B cell (primary cell): ENCODE results near the gene IARS1. TPM values are rescaled to one million over a fixed set of nuclear protein-coding genes. Genes with fewer than 3 reads are reported as not detected.

Source experiments
- ATAC-seq: fragments of 200-7000 bp; cut with Tn5 transposase; one replicate; pipeline ENCODE4 v1.10.0; 2021; ENCODE audit warnings: low read depth, mild to moderate bottlenecking, moderate number of reproducible peaks, moderate library complexity
- CTCF ChIA-PET: fragments of 350-600 bp; sonication (Branson Sonifier 250); formaldehyde crosslinking; loops from one replicate; lab custom pipeline; 2021; ENCODE audit warnings: antibody characterized with exemption, inconsistent platforms; lab: Charles Lee
- POLR2A ChIA-PET: fragments of 350-600 bp; sonication (Branson Sonifier 250); formaldehyde crosslinking; loops from one replicate; lab custom pipeline; 2021; ENCODE audit warnings: antibody characterized with exemption; lab: Charles Lee
- DNase-seq: peaks from one replicate; pipeline ENCODE4 v3.0.0; 2013
- H2AFZ ChIP-seq: 2 replicates; pipeline ENCODE4 v1.6.1; 2012; ENCODE audit warnings: mild to moderate bottlenecking, low read depth, low read length; ENCODE audit not compliant: insufficient read depth, poor library complexity, severe bottlenecking
- H3K27ac ChIP-seq, 2 donors: 1 replicate in 1 of 2; 2 replicates in 1 of 2; pipeline ENCODE4 v1.5.1; 2012 to 2013; ENCODE audit warnings: low read length in 2 of 2, mild to moderate bottlenecking in 2 of 2, moderate library complexity in 1 of 2
- H3K27me3 ChIP-seq, 4 experiments: fragments of 200-600 bp in 1 of 4; sonication (generic) in 1 of 4; replicated peaks in 1 of 4; 1 replicate in 2 of 4; 2 replicates in 2 of 4; pipeline versions ENCODE4 v1.6.1 to v1.7.0; 2013 to 2016; ENCODE audit warnings: low read length in 3 of 4, mild to moderate bottlenecking in 2 of 4, mixed read lengths in 1 of 4, moderate library complexity in 1 of 4; ENCODE audit not compliant: insufficient read depth in 4 of 4, control insufficient read depth in 3 of 4; ENCODE audit errors: control extremely low read depth in 1 of 4
- H3K36me3 ChIP-seq, 2 experiments: replicated peaks in 1 of 2; 1 replicate in 1 of 2; 2 replicates in 1 of 2; pipeline versions ENCODE4 v1.6.1 to v1.7.1; 2013; ENCODE audit warnings: low read length in 1 of 2; ENCODE audit not compliant: insufficient read depth in 2 of 2, control insufficient read depth in 1 of 2; ENCODE audit errors: control extremely low read depth in 1 of 2, extremely low read depth in 1 of 2
- H3K4me1 ChIP-seq, 2 donors: fragments of 200-600 bp in 1 of 2; sonication (generic) in 1 of 2; 1 replicate in 1 of 2; 2 replicates in 1 of 2; pipeline versions ENCODE4 v1.5.1 to v1.6.1; 2013 to 2017; ENCODE audit warnings: low read length in 2 of 2; ENCODE audit not compliant: control insufficient read depth in 2 of 2, insufficient read depth in 2 of 2
- H3K4me2 ChIP-seq: replicated peaks from 2 replicates; pipeline ENCODE3; 2012; ENCODE audit warnings: mild to moderate bottlenecking, low read depth, low read length; ENCODE audit not compliant: poor library complexity, severe bottlenecking
- H3K4me3 ChIP-seq, 5 experiments: fragments of 200-600 bp in 1 of 5; sonication (generic) in 1 of 5; 1 replicate in 3 of 5; 2 replicates in 2 of 5; pipeline versions ENCODE4 v1.5.1 to v1.7.0; 2011 to 2016; ENCODE audit warnings: low read length in 4 of 5, mild to moderate bottlenecking in 4 of 5, low read depth in 2 of 5, control low read depth in 1 of 5, moderate library complexity in 1 of 5; ENCODE audit not compliant: insufficient read depth in 1 of 5; ENCODE audit errors: control extremely low read depth in 1 of 5, extremely low read depth in 1 of 5
- H3K79me2 ChIP-seq: fragments of 200-600 bp; sonication (generic); one replicate; pipeline ENCODE4 v1.6.0; 2016; ENCODE audit warnings: low read length; ENCODE audit not compliant: control insufficient read depth, insufficient read depth
- H3K9ac ChIP-seq: fragments of 200-600 bp; sonication (generic); 2 replicates; pipeline ENCODE4 v1.6.1; 2017; ENCODE audit warnings: mild to moderate bottlenecking, low read length, moderate library complexity
- H3K9me3 ChIP-seq, 3 donors: one replicate each; pipeline versions ENCODE4 v1.6.1 to v1.7.1; 2013; ENCODE audit warnings: low read length in 2 of 3; ENCODE audit not compliant: control insufficient read depth in 2 of 3, insufficient read depth in 1 of 3; ENCODE audit errors: control extremely low read depth in 1 of 3
- H4K20me1 ChIP-seq: 2 replicates; pipeline ENCODE4 v1.6.0; 2012; ENCODE audit warnings: mild to moderate bottlenecking, low read length; ENCODE audit not compliant: insufficient read depth, control insufficient read depth, poor library complexity, severe bottlenecking
- H3K27ac Mint-ChIP-seq: one replicate; pipeline ENCODE4 v1.8.0; 2021; ENCODE audit warnings: mixed read lengths
- H3K27me3 Mint-ChIP-seq: one replicate; pipeline ENCODE4 v1.8.0; 2021; ENCODE audit warnings: mixed read lengths
- H3K4me1 Mint-ChIP-seq: one replicate; pipeline ENCODE4 v1.8.0; 2021; ENCODE audit warnings: mixed read lengths
- H3K4me3 Mint-ChIP-seq: one replicate; pipeline ENCODE4 v1.8.0; 2021; ENCODE audit warnings: mixed read lengths
- H3K9me3 Mint-ChIP-seq: one replicate; pipeline ENCODE4 v1.8.0; 2022; ENCODE audit warnings: mixed read lengths; ENCODE audit not compliant: insufficient read depth
- EZH2 ChIP-seq: IDR thresholded peaks from 2 replicates; pipeline ENCODE4 v1.6.1; 2012; ENCODE audit warnings: borderline replicate concordance, low read depth, mild to moderate bottlenecking, moderate library complexity, low read length; ENCODE audit not compliant: insufficient read depth, poor library complexity, severe bottlenecking
- WGBS: methylation state at CpG from one replicate; pipeline ENCODE4 v1.1.5; 2013; ENCODE audit warnings: missing lambda C conversion rate; ENCODE audit not compliant: insufficient coverage; 5-methylcytosine and 5-hydroxymethylcytosine counted together
- intact Hi-C: fragments of 100-400 bp; cut with micrococcal nuclease; formaldehyde crosslinking; loops from one replicate; pipeline ENCODE4 v1.10.0; 2022
- polyA plus RNA-seq: library from polyadenylated mRNA; depleted of rRNA; stranded (reverse); fragments of >200 nt; gene quantifications from 2 replicates; pipeline ENCODE4 v1.2.3, GENCODE V29; 2012
- total RNA-seq, 2 donors: library from RNA; stranded (reverse); fragments of 120-200 nt in 1 of 2; gene quantifications; 1 replicate in 1 of 2; 2 replicates in 1 of 2; pipeline versions ENCODE4 v1.2.3 to v1.2.4, GENCODE V29; 2013 to 2022
- TF ChIP-seq, protein P1 (sequence below): fragments of 200-600 bp; IDR thresholded peaks from one replicate; pipeline ENCODE4 v1.8.0; 2022; ENCODE audit warnings: antibody characterized with exemption, mild to moderate bottlenecking

IARS1 gene
- total and polyA plus RNA-seq, 2 donors (not counting 1 experiment from before 2014, with no cell fraction given) = 31.6 to 82.8 TPM

DNA sequence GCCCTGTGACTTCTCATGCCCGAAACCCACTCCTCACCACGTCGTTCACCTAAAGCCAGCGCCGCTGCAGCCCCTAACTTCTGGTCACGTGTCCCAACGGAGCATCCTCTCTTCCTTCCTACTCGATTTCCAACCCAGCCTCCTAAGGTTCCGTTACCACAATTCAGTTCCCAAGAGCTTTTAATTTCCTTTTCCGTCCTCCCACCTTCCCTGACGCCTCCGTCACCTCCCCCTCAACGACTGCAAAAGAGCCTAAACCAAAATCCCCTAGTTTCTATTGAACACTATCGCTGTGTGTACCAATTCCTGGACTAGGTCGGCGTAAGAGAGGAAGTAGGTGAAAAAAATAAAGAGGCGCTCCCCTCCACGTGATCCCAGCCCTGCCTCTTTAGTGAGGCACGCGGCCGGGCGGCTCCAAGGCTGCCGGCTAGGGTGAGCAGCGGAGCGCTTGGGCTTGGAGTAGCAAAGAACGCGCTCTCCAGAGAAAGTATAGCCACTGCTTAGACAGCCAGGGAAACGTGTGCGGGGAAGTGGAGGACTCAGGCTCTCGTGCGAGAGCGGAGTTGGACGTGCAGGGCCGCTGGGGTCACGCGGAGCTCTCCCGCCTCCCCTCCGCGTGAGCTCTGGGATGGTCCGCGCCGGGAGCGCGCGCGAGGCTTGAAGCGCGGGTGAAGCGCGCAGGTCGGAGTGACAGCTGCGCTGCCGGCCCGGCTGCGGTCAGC lies 31.9 kb upstream of the IARS1 start, which contains the start of the genes CENPP and NOL8:
TSS of gene CENPP (plus strand) at position 685 of the 722 bp plus-strand sequence.
TSS of gene NOL8 (minus strand) at position 82 of the 722 bp plus-strand sequence. CDS start 1,189 bp downstream, outside the sequence.
- intact Hi-C loops = loop anchor here (1.0 to 10.0 kb wide), 3 partner anchors 32 to 439 kb away; partner anchors contain the start of genes BICD2 and IARS1
- Histone ChIP-seq H3K9ac (peak within 1 kb of the TSS; percentile 97), H3K4me1 (peaks cover 15 to 20% of the 10 kb centered on the region in 2 donors), H4K20me1 (no peaks in the 10 kb centered on the region), H3K4me2 (peak within 1 kb of the TSS; percentile 95), H3K27me3 (no peaks in the 10 kb centered on the region), H3K79me2 (peaks cover 43% of the 10 kb centered on the region), H3K4me3 (peak within 1 kb of the TSS; percentile 79 to 98 (median 90)), H2AFZ (peak within 1 kb of the TSS; percentile 97), H3K27ac (peak within 1 kb of the TSS; percentile 96 to 97), H3K9me3 (no peaks in the 10 kb centered on the region), H3K36me3 (peaks cover 0 to 27% of the 10 kb centered on the region in 2 experiments)
- Mint-ChIP-seq H3K4me3 (peak within 1 kb of the TSS; percentile 97), H3K9me3 (no peaks in the 10 kb centered on the region), H3K27ac (peak within 1 kb of the TSS; percentile 97), H3K27me3 (no peaks in the 10 kb centered on the region), H3K4me1 (peaks cover 33% of the 10 kb centered on the region)
- no peak for TF ChIP-seq EZH2
- TF ChIP-seq, protein P1, sequence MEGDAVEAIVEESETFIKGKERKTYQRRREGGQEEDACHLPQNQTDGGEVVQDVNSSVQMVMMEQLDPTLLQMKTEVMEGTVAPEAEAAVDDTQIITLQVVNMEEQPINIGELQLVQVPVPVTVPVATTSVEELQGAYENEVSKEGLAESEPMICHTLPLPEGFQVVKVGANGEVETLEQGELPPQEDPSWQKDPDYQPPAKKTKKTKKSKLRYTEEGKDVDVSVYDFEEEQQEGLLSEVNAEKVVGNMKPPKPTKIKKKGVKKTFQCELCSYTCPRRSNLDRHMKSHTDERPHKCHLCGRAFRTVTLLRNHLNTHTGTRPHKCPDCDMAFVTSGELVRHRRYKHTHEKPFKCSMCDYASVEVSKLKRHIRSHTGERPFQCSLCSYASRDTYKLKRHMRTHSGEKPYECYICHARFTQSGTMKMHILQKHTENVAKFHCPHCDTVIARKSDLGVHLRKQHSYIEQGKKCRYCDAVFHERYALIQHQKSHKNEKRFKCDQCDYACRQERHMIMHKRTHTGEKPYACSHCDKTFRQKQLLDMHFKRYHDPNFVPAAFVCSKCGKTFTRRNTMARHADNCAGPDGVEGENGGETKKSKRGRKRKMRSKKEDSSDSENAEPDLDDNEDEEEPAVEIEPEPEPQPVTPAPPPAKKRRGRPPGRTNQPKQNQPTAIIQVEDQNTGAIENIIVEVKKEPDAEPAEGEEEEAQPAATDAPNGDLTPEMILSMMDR = no peak
- ChIA-PET POLR2A (interaction anchor here (0.5 to 1.8 kb wide), 5 partner anchors 26 to 1514 kb away, joined by 3 to 8 read pairs (median 3); partner anchors contain the start of gene IPPK), CTCF (interaction anchor here (0.6 to 2.1 kb wide), 4 partner anchors 109 to 489 kb away, joined by 3 to 5 read pairs (median 4); partner anchors contain the start of gene IPPK)
- DNase-seq = peak; percentile 97
- WGBS = under 1% methylated on average over 49 of the region's 55 CpGs
- peak; percentile 91 for ATAC-seq
